RWPE2 (cell line): ENCODE data around the gene SMG6.

ENCODE experiments used
- ATAC-seq: fragments of 200-7000 bp; cut with Tn5 transposase; 3 replicates; pipeline ENCODE4 v1.9.1; 2021; ENCODE audit warnings: low read depth
- DNase-seq: peaks from one replicate; pipeline ENCODE4 v3.0.0-alpha.2; 2020; ENCODE audit warnings: low spot score
- H3K27ac ChIP-seq: fragments of 450-650 bp; 2 replicates; pipeline ENCODE4 v1.5.1; 2017; ENCODE audit warnings: mild to moderate bottlenecking; ENCODE audit not compliant: poor library complexity, severe bottlenecking
- H3K27me3 ChIP-seq: fragments of 250-450 bp; sonication (Bioruptor Pico); 2 replicates; pipeline ENCODE4 v1.5.1; 2021; ENCODE audit warnings: mild to moderate bottlenecking, moderate library complexity; ENCODE audit not compliant: insufficient read depth, poor library complexity, severe bottlenecking
- H3K36me3 ChIP-seq: fragments of 250-450 bp; sonication (Bioruptor Pico); 2 replicates; pipeline ENCODE4 v1.5.1; 2020; ENCODE audit warnings: low read depth, mild to moderate bottlenecking, moderate library complexity
- H3K4me1 ChIP-seq: fragments of 250-450 bp; sonication (Bioruptor Pico); 2 replicates; pipeline ENCODE4 v1.5.1; 2021; ENCODE audit warnings: mild to moderate bottlenecking, moderate library complexity; ENCODE audit not compliant: insufficient read depth, poor library complexity, severe bottlenecking
- H3K4me3 ChIP-seq: fragments of 250-450 bp; sonication (Bioruptor Pico); 2 replicates; pipeline ENCODE4 v1.5.1; 2021; ENCODE audit warnings: mild to moderate bottlenecking, moderate library complexity; ENCODE audit not compliant: severe bottlenecking
- H3K9me3 ChIP-seq: fragments of 250-450 bp; sonication (Bioruptor Pico); 2 replicates; pipeline ENCODE4 v1.5.1; 2021; ENCODE audit warnings: mild to moderate bottlenecking, moderate library complexity; ENCODE audit not compliant: severe bottlenecking
- TF ChIP-seq, protein P1 (sequence below): fragments of 450-650 bp; IDR thresholded peaks from one replicate; pipeline ENCODE4 v1.5.1; 2017; ENCODE audit warnings: mild to moderate bottlenecking, moderate library complexity; ENCODE audit not compliant: poor library complexity, severe bottlenecking

SMG6 gene

DNA sequence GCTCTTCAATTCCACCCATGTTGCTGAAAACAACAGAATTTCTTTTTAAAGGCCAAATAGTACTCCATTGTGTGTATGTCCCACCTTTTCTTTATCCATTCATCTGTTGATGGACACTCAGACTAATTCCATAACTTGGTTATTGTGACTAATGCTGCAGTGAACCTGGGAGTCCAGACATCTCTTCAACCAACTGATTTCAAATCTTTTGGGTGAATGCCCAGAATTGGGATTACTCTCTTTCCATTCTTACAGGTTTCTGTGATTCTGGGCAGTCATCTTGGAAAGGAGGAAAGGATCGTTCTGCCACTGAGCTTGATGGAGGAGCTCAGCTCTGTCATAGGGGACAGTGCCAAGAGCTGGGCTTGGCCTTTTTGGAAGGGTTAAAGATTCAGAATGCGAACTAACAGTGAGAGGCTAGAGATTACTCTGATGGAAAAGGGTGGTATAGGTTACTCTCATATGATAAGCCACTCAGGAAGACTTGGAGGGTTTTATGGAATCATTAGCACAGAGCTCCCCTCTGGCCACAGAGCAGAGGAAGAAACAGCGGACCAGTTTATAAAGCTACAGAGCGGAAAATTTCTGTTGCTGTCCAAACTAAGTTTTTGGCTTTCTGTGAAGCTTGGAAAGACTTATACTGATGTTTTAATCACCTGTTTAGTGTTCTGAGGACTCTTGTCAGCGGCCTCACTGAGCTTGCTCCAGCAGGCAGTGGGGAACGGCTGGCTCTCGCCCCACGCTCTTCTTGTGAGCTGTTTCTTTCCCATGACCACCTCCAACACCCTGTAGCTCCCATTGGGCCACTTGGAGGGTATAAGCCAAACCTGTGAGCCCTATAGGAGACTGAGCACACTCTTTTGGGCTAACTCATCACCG, 200.4 kb downstream of the SMG6 start:
- ATAC-seq (peak; percentile 67), DNase-seq (no peak)
- no peaks in the 10 kb centered on the region for H3K9me3 ChIP-seq
- TF ChIP-seq, protein P1, sequence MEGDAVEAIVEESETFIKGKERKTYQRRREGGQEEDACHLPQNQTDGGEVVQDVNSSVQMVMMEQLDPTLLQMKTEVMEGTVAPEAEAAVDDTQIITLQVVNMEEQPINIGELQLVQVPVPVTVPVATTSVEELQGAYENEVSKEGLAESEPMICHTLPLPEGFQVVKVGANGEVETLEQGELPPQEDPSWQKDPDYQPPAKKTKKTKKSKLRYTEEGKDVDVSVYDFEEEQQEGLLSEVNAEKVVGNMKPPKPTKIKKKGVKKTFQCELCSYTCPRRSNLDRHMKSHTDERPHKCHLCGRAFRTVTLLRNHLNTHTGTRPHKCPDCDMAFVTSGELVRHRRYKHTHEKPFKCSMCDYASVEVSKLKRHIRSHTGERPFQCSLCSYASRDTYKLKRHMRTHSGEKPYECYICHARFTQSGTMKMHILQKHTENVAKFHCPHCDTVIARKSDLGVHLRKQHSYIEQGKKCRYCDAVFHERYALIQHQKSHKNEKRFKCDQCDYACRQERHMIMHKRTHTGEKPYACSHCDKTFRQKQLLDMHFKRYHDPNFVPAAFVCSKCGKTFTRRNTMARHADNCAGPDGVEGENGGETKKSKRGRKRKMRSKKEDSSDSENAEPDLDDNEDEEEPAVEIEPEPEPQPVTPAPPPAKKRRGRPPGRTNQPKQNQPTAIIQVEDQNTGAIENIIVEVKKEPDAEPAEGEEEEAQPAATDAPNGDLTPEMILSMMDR, result no peak
- peak overlapping the region; percentile 9 for H3K27ac ChIP-seq
- H3K27me3 ChIP-seq, result no peaks in the 10 kb centered on the region
- peaks cover 5% of the 10 kb centered on the region for H3K4me1 ChIP-seq
- H3K36me3 ChIP-seq, result no peaks in the 10 kb centered on the region
- H3K4me3 ChIP-seq, result no peak overlapping the region

DNA sequence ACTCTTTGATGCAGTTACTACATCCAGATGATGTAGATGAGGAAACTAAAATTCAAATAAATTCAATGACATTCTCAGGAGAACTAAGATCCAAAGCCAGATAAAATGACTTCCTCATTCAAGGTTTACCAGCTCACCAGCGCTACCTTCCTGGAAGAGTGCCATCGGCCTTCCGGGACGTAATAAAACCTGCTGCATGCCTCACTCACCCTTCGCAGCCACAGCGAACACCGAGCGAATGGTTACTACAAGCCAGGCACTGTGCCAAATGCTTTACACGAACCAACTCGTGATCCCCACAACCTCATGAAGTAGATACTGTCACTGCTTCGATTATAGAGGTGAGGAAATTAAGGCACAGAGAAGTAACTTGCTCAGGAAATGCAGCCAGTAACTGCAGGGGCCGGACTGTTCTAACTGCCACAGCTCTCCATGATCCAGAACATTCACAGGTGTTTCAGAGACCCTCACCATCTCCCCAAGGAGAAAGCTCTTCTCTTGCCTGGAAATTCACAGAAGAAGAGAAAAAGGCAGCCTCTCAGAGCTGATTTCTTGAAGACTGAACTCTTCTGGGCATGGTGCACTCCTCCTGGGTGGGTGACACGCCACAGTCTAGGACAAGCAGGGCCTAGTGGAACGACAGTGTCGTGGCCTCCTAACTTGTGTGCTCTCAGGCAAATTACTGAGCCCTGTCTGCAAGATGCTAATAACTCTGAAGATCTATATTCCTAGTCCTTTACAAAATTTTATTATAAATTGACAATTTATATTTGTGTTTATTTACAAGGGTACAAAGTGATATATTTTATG, 201.9 kb downstream of the SMG6 start:
- H3K36me3 ChIP-seq, result no peaks in the 10 kb centered on the region
- DNase-seq (peak; percentile 93), ATAC-seq (peak; percentile 85)
- no peaks in the 10 kb centered on the region for H3K9me3 ChIP-seq
- H3K4me3 ChIP-seq, result no peak overlapping the region
- H3K4me1 ChIP-seq, result peaks cover 5% of the 10 kb centered on the region
- no peak overlapping the region for H3K27ac ChIP-seq
- TF ChIP-seq, protein P1, result no peak
- H3K27me3 ChIP-seq, result no peaks in the 10 kb centered on the region

DNA sequence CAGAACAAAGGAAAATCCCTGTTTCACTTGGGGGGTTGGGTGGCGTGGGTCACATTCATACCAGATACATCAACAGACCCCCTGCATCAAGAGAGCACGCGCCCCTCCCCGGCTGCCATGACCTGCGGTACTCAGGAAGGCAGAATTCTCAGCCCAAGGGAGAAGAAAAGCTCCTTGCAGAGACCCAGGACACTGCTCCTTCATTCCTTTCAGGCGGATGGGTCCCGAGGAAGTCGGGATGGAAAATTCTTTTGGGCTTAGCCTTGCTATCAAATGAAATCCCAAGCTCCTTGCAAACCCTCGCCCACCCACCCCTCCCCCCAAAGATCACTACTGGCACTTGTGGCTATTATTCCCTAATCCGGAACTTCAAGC, 208.1 kb downstream of the SMG6 start:
- DNase-seq (no peak), ATAC-seq (no peak)
- no peaks in the 10 kb centered on the region for H3K36me3 ChIP-seq
- H3K4me3 ChIP-seq, result no peak overlapping the region
- H3K27me3 ChIP-seq, result no peaks in the 10 kb centered on the region
- H3K9me3 ChIP-seq, result no peaks in the 10 kb centered on the region
- H3K4me1 ChIP-seq, result peaks cover 4% of the 10 kb centered on the region
- TF ChIP-seq, protein P1, result no peak
- H3K27ac ChIP-seq, result no peak overlapping the region

DNA sequence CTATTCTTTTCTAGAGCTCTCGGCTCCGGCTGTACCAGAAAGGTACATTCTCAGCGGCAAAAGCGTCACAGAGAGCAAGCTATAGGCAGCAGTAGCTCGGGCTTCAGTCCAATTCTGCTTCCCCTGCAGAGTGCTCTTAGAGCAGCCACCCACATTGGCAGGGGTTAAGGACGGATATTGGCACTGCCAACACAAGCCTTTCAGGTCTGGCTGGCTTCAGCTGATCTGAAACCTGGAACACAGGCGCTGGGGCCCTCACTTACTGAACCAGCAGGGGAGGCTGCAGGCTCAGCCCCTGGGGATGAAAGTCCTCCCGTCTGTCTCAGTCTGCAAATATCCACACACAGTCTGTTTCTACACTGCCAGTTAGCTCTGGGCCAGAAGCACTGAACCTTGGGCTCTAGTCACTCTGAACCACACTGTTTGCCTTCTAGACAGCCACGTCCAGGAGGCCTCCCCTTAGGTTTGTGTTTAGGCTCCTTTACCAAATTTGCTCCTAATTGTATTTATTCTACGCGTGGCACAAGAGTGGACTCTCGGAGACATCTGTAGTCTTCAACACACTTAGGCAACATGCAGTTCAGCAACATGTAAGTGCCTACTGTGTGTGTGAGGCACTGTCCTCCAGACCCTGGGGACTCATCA, 208.6 kb downstream of the SMG6 start:
- Histone ChIP-seq H3K36me3 (no peaks in the 10 kb centered on the region), H3K9me3 (no peaks in the 10 kb centered on the region), H3K4me1 (peaks cover 4% of the 10 kb centered on the region), H3K27me3 (no peaks in the 10 kb centered on the region), H3K27ac (no peak overlapping the region), H3K4me3 (no peak overlapping the region)
- no peak for DNase-seq
- peak; percentile 47 for ATAC-seq
- TF ChIP-seq, protein P1, result peak; percentile 32
